ENCODE results near the gene RABEP1. TPM values are rescaled to one million over a fixed set of nuclear protein-coding genes. Genes with fewer than 3 reads are reported as not detected.
"Not testable (repeated sequence)": the region's sequence is repeated elsewhere in the genome, so short reads cannot be mapped to it uniquely, and the experiment has no call there.

The RABEP1 gene
- total RNA-seq, 3 donors from 2014 or later (not counting 1 experiment from before 2014, with no cell fraction given): 44.1 to 64.0 (median 44.2) TPM

DNA sequence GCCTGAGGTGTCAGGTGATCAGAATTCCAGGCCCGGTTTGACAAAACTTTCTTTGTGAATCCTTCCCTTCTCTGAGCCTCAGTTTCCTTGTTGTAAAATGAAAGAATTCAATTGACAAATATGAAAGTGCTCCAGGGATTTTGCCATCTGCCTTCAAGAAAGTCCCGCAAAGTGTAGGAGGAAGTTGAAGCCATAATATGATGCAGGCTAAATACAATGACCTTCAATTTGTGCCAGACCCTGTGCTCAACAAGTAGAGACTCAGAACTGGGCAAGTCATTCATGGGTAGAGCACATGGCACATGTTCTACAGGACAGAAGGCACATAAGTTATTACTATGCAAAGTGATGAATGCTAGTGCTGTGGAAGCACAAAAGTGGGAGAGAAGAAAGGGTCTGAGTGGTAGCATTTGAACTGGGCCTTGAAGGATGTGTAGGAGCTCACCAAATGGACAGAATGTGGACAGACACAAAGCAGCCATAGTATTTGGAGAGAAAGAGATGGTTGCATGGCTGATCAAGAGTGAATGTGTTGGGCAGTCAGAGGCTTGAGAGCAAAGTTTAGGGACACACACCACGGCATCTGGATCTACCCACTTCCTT, 45.0 kb upstream of the RABEP1 start:
- Mint-ChIP-seq H3K4me3 (peak overlapping the region; percentile 52), H3K27ac (peak overlapping the region; percentile 91 to 96), H3K9me3 (no peaks in the 10 kb centered on the region), H3K4me1 (peaks cover 58 to 64% of the 10 kb centered on the region in 2 donors), H3K27me3 (ENCODE audit: low read depth in 2 of 2) (no peaks in the 10 kb centered on the region), H3K36me3 (no peaks in the 10 kb centered on the region)
- DNase-seq (no peak), ATAC-seq (no peak)
- TF ChIP-seq CTCF (IDR thresholded peaks at IDR 0.05): no peak
- H3K4me1 ChIP-seq (ENCODE audit: control insufficient read depth, insufficient read depth, low read length): peaks cover 82% of the 10 kb centered on the region
- no peak overlapping the region for H3K4me3 ChIP-seq (ENCODE audit: low read length)
- H3K27me3 ChIP-seq (ENCODE audit: control insufficient read depth, insufficient read depth, low read length): no peaks in the 10 kb centered on the region
- intact Hi-C loops (cut with micrococcal nuclease): loop anchor here (1.0 to 5.0 kb wide), 3 partner anchors 10 to 45 kb away; partner anchors contain the start of gene RABEP1
- 63% methylated on average over 3 of the region's 3 CpGs for WGBS (ENCODE audit: insufficient coverage)
- no peaks in the 10 kb centered on the region for H3K36me3 ChIP-seq (ENCODE audit: control insufficient read depth, insufficient read depth, low read length)
- peak overlapping the region; percentile 75 for H3K27ac ChIP-seq (ENCODE audit: low read length)
- H3K9me3 ChIP-seq (ENCODE audit: control insufficient read depth, insufficient read depth, low read length): no peaks in the 10 kb centered on the region

- no peak overlapping the region for H3K4me3 ChIP-seq (ENCODE audit: low read length)
- DNase-seq: peak; percentile 63 to 69
- H3K27ac Mint-ChIP-seq: peak overlapping the region; percentile 91 to 96
- peak overlapping the region; percentile 52 for H3K4me3 Mint-ChIP-seq
- no peaks in the 10 kb centered on the region for H3K9me3 ChIP-seq (ENCODE audit: control insufficient read depth, insufficient read depth, low read length)
- TF ChIP-seq CTCF (IDR thresholded peaks at IDR 0.05): peak; percentile 35
- no peaks in the 10 kb centered on the region for H3K27me3 Mint-ChIP-seq (ENCODE audit: low read depth in 2 of 2)
- H3K27me3 ChIP-seq (ENCODE audit: control insufficient read depth, insufficient read depth, low read length): no peaks in the 10 kb centered on the region
- H3K9me3 Mint-ChIP-seq: no peaks in the 10 kb centered on the region
- H3K36me3 Mint-ChIP-seq: no peaks in the 10 kb centered on the region
- peaks cover 63 to 68% of the 10 kb centered on the region in 2 donors for H3K4me1 Mint-ChIP-seq
- ATAC-seq: peak; percentile 76 to 87 (median 80)
- H3K36me3 ChIP-seq (ENCODE audit: control insufficient read depth, insufficient read depth, low read length): no peaks in the 10 kb centered on the region
- peaks cover 82% of the 10 kb centered on the region for H3K4me1 ChIP-seq (ENCODE audit: control insufficient read depth, insufficient read depth, low read length)
- intact Hi-C loops (cut with micrococcal nuclease): loop anchor here (1.0 to 5.0 kb wide), 3 partner anchors 10 to 45 kb away; partner anchors contain the start of gene RABEP1
- 14% methylated on average over 5 of the region's 6 CpGs for WGBS (ENCODE audit: insufficient coverage)
- H3K27ac ChIP-seq (ENCODE audit: low read length): peak overlapping the region; percentile 75
Observed at GRCh38 chr17:5237541-5238016, 44.5 kb upstream of the RABEP1 start.

DNA sequence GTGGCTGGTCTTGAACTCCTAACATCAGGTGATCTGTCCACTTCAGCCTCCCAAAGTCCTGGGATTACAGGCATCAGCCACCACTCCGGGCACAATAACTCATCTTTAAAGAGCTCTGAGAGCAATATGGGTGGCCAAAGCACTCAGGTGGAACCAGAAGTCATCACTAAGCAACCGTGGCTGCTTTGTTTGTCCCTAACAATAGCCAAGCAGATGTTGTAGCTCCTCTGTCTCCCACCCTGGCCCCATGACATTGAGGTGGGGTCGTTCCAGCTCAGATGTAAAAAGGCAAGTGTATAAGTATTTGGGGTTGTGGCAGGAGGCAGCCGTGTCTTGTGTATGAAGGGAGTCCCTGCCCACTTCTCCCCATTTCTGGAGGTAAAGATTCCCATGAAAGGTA, 43.8 kb upstream of the RABEP1 start:
- no peaks in the 10 kb centered on the region for H3K9me3 Mint-ChIP-seq
- H3K27me3 ChIP-seq (ENCODE audit: control insufficient read depth, insufficient read depth, low read length): no peaks in the 10 kb centered on the region
- peaks cover 82% of the 10 kb centered on the region for H3K4me1 ChIP-seq (ENCODE audit: control insufficient read depth, insufficient read depth, low read length)
- no peak for DNase-seq
- H3K4me3 ChIP-seq (ENCODE audit: low read length): no peak overlapping the region
- no peak overlapping the region for H3K4me3 Mint-ChIP-seq
- H3K36me3 ChIP-seq (ENCODE audit: control insufficient read depth, insufficient read depth, low read length): no peaks in the 10 kb centered on the region
- peak overlapping the region; percentile 91 to 96 for H3K27ac Mint-ChIP-seq
- no peaks in the 10 kb centered on the region for H3K9me3 ChIP-seq (ENCODE audit: control insufficient read depth, insufficient read depth, low read length)
- H3K27ac ChIP-seq (ENCODE audit: low read length): peak overlapping the region; percentile 75
- peaks cover 67 to 68% of the 10 kb centered on the region in 2 donors for H3K4me1 Mint-ChIP-seq
- no peak for ATAC-seq
- no peaks in the 10 kb centered on the region for H3K36me3 Mint-ChIP-seq
- TF ChIP-seq CTCF (IDR thresholded peaks at IDR 0.05): no peak
- 61% methylated on average over 4 of the region's 4 CpGs for WGBS (ENCODE audit: insufficient coverage)
- intact Hi-C loops (cut with micrococcal nuclease): loop anchor here (5.0 kb wide), 1 partner anchor 44 kb away; the partner anchor contains the start of gene RABEP1
- H3K27me3 Mint-ChIP-seq (ENCODE audit: low read depth in 2 of 2): no peaks in the 10 kb centered on the region

DNA sequence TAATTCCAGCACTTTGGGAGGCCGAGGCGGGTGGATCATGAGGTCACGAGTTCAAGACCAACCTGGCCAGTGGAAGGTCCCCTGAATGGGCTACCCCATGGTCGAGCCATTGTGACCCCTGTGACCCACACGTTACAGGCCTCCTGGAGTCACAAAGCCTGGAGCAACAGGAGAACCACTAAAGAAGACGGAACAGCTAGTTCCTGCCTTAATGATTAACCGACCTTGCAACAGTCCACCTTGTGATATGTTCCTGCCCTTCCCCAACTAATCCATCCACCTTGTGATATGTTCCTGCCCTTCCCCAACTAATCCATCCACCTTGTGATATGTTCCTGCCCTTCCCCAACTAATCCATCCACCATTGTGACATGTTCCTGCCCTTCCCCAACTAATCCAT, 42.3 kb upstream of the RABEP1 start:
- not testable (repeated sequence) for H3K36me3 ChIP-seq (ENCODE audit: control insufficient read depth, insufficient read depth, low read length); H3K4me3 Mint-ChIP-seq; H3K27ac ChIP-seq (ENCODE audit: low read length); ATAC-seq; H3K27me3 Mint-ChIP-seq (ENCODE audit: low read depth in 2 of 2); DNase-seq; H3K9me3 ChIP-seq (ENCODE audit: control insufficient read depth, insufficient read depth, low read length); H3K36me3 Mint-ChIP-seq; H3K27me3 ChIP-seq (ENCODE audit: control insufficient read depth, insufficient read depth, low read length); H3K4me3 ChIP-seq (ENCODE audit: low read length); H3K9me3 Mint-ChIP-seq
- peaks cover 58 to 62% of the 10 kb centered on the region in 2 donors for H3K4me1 Mint-ChIP-seq
- H3K27ac Mint-ChIP-seq: peak overlapping the region; percentile 91 to 96
- intact Hi-C loops (cut with micrococcal nuclease): loop anchor here (5.0 to 10.0 kb wide), 2 partner anchors 43 to 65 kb away; partner anchors contain the start of gene RABEP1
- H3K4me1 ChIP-seq (ENCODE audit: control insufficient read depth, insufficient read depth, low read length): peaks cover 72% of the 10 kb centered on the region
- 96% methylated on average over 7 of the region's 7 CpGs for WGBS (ENCODE audit: insufficient coverage)

All from natural killer cell (primary cell).